Measurements from ENCODE around the gene MNS1.

DNA sequence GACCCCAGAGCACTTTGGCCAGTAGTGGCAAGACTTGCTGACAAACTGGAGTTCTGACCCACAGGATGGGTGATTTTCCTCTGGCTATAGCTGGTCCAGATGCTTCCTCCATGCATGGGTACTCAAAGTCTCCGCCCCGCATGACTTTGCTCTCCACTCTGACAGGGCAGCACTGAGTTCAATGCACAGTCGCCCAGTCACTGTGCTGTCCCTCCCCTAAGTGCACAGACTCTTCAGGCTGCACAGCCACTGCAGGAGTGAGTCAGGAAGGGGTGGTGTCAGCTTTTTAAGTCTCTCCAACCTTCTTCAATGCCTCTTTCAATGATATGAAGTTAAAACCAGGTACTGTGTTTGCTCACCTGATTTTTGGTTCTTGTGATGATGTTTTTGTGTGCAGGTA, 81.9 kb downstream of the MNS1 start:
- TF ChIP-seq, protein P1, sequence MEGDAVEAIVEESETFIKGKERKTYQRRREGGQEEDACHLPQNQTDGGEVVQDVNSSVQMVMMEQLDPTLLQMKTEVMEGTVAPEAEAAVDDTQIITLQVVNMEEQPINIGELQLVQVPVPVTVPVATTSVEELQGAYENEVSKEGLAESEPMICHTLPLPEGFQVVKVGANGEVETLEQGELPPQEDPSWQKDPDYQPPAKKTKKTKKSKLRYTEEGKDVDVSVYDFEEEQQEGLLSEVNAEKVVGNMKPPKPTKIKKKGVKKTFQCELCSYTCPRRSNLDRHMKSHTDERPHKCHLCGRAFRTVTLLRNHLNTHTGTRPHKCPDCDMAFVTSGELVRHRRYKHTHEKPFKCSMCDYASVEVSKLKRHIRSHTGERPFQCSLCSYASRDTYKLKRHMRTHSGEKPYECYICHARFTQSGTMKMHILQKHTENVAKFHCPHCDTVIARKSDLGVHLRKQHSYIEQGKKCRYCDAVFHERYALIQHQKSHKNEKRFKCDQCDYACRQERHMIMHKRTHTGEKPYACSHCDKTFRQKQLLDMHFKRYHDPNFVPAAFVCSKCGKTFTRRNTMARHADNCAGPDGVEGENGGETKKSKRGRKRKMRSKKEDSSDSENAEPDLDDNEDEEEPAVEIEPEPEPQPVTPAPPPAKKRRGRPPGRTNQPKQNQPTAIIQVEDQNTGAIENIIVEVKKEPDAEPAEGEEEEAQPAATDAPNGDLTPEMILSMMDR (IDR thresholded peaks at IDR 0.05) = no peak
- TF ChIP-seq ZFX (IDR thresholded peaks at IDR 0.05; ENCODE audit: borderline replicate concordance) = no peak

Data from 22Rv1 (cell line).